ENCODE measurements around the gene TIAM1. TPM values are rescaled to one million over a fixed set of nuclear protein-coding genes. Genes with fewer than 3 reads are reported as not detected.

Gene TIAM1
- total RNA-seq, 2 donors from 2014 or later = 4.5 to 15.2 TPM

DNA sequence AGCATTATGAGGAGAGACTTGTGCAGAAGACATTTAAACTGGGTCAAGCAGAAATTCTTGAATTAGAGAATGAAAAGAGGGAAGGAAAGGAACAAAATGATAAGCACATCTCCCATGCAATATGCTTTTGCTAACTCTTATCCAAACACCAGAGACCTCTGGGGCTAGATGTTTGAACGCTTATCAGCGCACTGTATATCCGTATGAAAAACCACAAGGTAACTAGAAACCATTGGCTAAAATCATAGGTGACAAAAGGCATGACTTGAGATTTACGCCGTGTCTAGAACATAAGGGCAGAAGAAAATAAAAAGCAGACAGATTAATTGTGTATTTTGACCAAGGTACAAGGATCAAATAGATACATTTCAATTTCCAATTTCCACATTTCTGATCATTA, 38.0 kb upstream of the TIAM1 start:
- TF ChIP-seq, protein P1, sequence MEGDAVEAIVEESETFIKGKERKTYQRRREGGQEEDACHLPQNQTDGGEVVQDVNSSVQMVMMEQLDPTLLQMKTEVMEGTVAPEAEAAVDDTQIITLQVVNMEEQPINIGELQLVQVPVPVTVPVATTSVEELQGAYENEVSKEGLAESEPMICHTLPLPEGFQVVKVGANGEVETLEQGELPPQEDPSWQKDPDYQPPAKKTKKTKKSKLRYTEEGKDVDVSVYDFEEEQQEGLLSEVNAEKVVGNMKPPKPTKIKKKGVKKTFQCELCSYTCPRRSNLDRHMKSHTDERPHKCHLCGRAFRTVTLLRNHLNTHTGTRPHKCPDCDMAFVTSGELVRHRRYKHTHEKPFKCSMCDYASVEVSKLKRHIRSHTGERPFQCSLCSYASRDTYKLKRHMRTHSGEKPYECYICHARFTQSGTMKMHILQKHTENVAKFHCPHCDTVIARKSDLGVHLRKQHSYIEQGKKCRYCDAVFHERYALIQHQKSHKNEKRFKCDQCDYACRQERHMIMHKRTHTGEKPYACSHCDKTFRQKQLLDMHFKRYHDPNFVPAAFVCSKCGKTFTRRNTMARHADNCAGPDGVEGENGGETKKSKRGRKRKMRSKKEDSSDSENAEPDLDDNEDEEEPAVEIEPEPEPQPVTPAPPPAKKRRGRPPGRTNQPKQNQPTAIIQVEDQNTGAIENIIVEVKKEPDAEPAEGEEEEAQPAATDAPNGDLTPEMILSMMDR (IDR thresholded peaks at IDR 0.05) = no peak

GRCh38 chr21:31376301-31376700, 32.2 kb upstream of the TIAM1 start:
- Histone ChIP-seq H3K27ac (no peak overlapping the region), H3K9me3 (no peaks in the 10 kb centered on the region), H3K4me3 (no peak overlapping the region), H3K36me3 (no peaks in the 10 kb centered on the region), H3K27me3 (replicated peaks; ENCODE audit: insufficient read depth) (no peaks in the 10 kb centered on the region), H3K4me1 (ENCODE audit: control insufficient read depth in 1 of 2, low read depth in 2 of 2) (no peaks in the 10 kb centered on the region)
- TF ChIP-seq, protein P1 (IDR thresholded peaks at IDR 0.05) = no peak
- DNase-seq (ENCODE audit: low spot score) = no peak
- ATAC-seq (ENCODE audit: insufficient number of reproducible peaks, low FRiP score, low read depth) = no peak

More for the DNA sequence above, 38.0 kb upstream of the TIAM1 start:
- Histone ChIP-seq H3K27ac (no peak overlapping the region), H3K9me3 (no peaks in the 10 kb centered on the region), H3K36me3 (no peaks in the 10 kb centered on the region), H3K27me3 (replicated peaks; ENCODE audit: insufficient read depth) (no peaks in the 10 kb centered on the region), H3K4me1 (ENCODE audit: control insufficient read depth in 1 of 2, low read depth in 2 of 2) (no peaks in the 10 kb centered on the region), H3K4me3 (no peak overlapping the region)
- ATAC-seq (ENCODE audit: insufficient number of reproducible peaks, low FRiP score, low read depth) (no peak), DNase-seq (ENCODE audit: low spot score) (no peak)

DNA sequence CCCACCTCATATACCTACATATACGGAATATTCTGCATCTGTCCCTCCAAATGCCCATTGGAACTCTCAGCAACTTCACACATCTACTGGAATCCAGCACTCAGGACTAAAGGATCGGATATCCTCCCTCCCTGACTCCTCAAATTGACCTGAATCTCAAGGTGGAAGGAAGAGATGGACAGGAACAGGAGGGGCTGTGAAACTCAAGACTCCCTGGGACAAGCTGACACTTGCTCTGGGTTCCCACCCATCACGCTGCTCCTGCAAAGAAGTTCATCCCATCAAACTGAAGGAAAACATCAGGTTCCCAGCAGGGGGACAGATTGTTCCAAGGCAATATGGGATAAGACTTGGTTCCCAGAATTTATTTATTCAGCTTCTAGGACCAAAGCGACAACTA, 30.3 kb upstream of the TIAM1 start:
- no peaks in the 10 kb centered on the region for H3K27me3 ChIP-seq (replicated peaks; ENCODE audit: insufficient read depth)
- H3K4me3 ChIP-seq = no peak overlapping the region
- no peaks in the 10 kb centered on the region for H3K9me3 ChIP-seq
- DNase-seq (ENCODE audit: low spot score) (no peak), ATAC-seq (ENCODE audit: insufficient number of reproducible peaks, low FRiP score, low read depth) (no peak)
- H3K36me3 ChIP-seq = no peaks in the 10 kb centered on the region
- TF ChIP-seq, protein P1 (IDR thresholded peaks at IDR 0.05) = no peak
- no peak overlapping the region for H3K27ac ChIP-seq
- H3K4me1 ChIP-seq (ENCODE audit: control insufficient read depth in 1 of 2, low read depth in 2 of 2) = no peaks in the 10 kb centered on the region

DNA sequence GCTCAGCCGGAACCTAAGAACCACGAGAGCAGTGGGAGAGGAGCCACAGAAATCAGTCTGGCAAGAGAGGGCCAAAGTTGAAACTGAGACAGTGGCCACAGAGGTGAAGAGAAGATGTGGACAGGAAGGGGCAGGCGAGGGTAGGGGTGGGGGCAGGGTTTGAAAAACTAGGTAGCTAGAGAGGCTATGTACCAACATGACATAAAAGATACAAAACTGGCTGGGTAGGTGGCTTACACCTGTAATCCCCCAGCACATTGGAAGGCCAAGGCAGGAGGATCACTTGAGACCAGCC, 28.4 kb upstream of the TIAM1 start:
- no peaks in the 10 kb centered on the region for H3K27me3 ChIP-seq (replicated peaks; ENCODE audit: insufficient read depth)
- H3K9me3 ChIP-seq = no peaks in the 10 kb centered on the region
- no peak overlapping the region for H3K4me3 ChIP-seq
- ATAC-seq (ENCODE audit: insufficient number of reproducible peaks, low FRiP score, low read depth) (no peak), DNase-seq (ENCODE audit: low spot score) (no peak)
- no peaks in the 10 kb centered on the region for H3K4me1 ChIP-seq (ENCODE audit: control insufficient read depth in 1 of 2, low read depth in 2 of 2)
- H3K36me3 ChIP-seq = no peaks in the 10 kb centered on the region
- H3K27ac ChIP-seq = no peak overlapping the region
- TF ChIP-seq, protein P1 (IDR thresholded peaks at IDR 0.05) = no peak

GRCh38 chr21:31371715-31372470, 27.8 kb upstream of the TIAM1 start:
- no peaks in the 10 kb centered on the region for H3K36me3 ChIP-seq
- H3K4me3 ChIP-seq = no peak overlapping the region
- DNase-seq (ENCODE audit: low spot score) = no peak
- no peak for ATAC-seq (ENCODE audit: insufficient number of reproducible peaks, low FRiP score, low read depth)
- TF ChIP-seq, protein P1 (IDR thresholded peaks at IDR 0.05) = no peak
- no peak overlapping the region for H3K27ac ChIP-seq
- no peaks in the 10 kb centered on the region for H3K4me1 ChIP-seq (ENCODE audit: control insufficient read depth in 1 of 2, low read depth in 2 of 2)
- no peaks in the 10 kb centered on the region for H3K9me3 ChIP-seq
- no peaks in the 10 kb centered on the region for H3K27me3 ChIP-seq (replicated peaks; ENCODE audit: insufficient read depth)

Data from thoracic aorta (tissue), 2 donors.